Heart right ventricle (tissue), 16 donors: ENCODE measurements around the gene PFKL. TPM values are rescaled to one million over a fixed set of nuclear protein-coding genes. Genes with fewer than 3 reads are reported as not detected.

Experiments
- ATAC-seq, 8 donors: fragments of 200-7000 bp; cut with Tn5 transposase; one replicate each; pipeline ENCODE4 v1.9.1; 2020; ENCODE audit warnings: mild to moderate bottlenecking in 8 of 8, moderate library complexity in 8 of 8, moderate number of reproducible peaks in 1 of 8
- DNase-seq, 2 donors: peaks; one replicate each; pipeline ENCODE4 v3.0.0-alpha.2; 2020
- H3K27ac ChIP-seq, 10 donors: fragments of 200-600 bp; sonication (generic) in 2 of 10; one replicate each; pipeline versions ENCODE4 v1.5.0 to v1.8.0; 2020 to 2022; ENCODE audit warnings: mild to moderate bottlenecking in 3 of 10
- H3K27me3 ChIP-seq, 7 donors: fragments of 200-600 bp; one replicate each; pipeline ENCODE4 v1.8.0; 2021 to 2022; ENCODE audit warnings: mild to moderate bottlenecking in 2 of 7
- H3K36me3 ChIP-seq, 9 donors: fragments of 200-600 bp; sonication (generic) in 1 of 9; one replicate each; pipeline versions ENCODE4 v1.5.0 to v1.8.0; 2020 to 2022; ENCODE audit warnings: mild to moderate bottlenecking in 2 of 9
- H3K4me1 ChIP-seq, 9 donors: fragments of 200-600 bp; sonication (generic) in 1 of 9; one replicate each; pipeline versions ENCODE4 v1.5.0 to v1.8.0; 2020 to 2022; ENCODE audit warnings: mild to moderate bottlenecking in 4 of 9
- H3K4me3 ChIP-seq, 10 donors: fragments of 200-600 bp; sonication (generic) in 2 of 10; one replicate each; pipeline versions ENCODE4 v1.5.0 to v1.8.0; 2020 to 2022; ENCODE audit warnings: mild to moderate bottlenecking in 7 of 10, moderate library complexity in 2 of 10
- H3K9me3 ChIP-seq, 11 donors: fragments of 200-600 bp in 10 of 11; sonication (generic) in 2 of 11; one replicate each; pipeline versions ENCODE4 v1.5.0 to v1.8.0; 2013 to 2022; ENCODE audit warnings: mild to moderate bottlenecking in 2 of 11, control low read depth in 1 of 11, moderate library complexity in 1 of 11
- WGBS, 2 donors: extraction: QIAGEN DNeasy Blood & Tissue Kit; methylation state at CpG; one replicate each; pipeline ENCODE4 v1.1.7; 2013; ENCODE audit warnings: inconsistent platforms in 1 of 2; 5-methylcytosine and 5-hydroxymethylcytosine counted together
- intact Hi-C, 10 donors: fragments of 100-400 bp; cut with DNase I; formaldehyde crosslinking; loops; one replicate each; pipeline versions ENCODE4 v1.11.1 to v1.14.2; 2022
- polyA plus RNA-seq, 2 donors: library from polyadenylated mRNA; stranded (reverse); fragments of 200-250 nt; gene quantifications; one replicate each; pipeline ENCODE4 v1.2.3, GENCODE V29; 2013
- total RNA-seq, 10 donors: library from RNA; stranded (reverse); fragmentation: NEBNext Ultra II Directional in 3 of 10; extraction: Animal tissue kit (Norgen Biotek cat#: 25700) in 3 of 10; gene quantifications; one replicate each; pipeline versions ENCODE4 v1.2.1 to v1.2.4, GENCODE V29; 2021 to 2023
- TF ChIP-seq, protein P1 (sequence below), 9 donors: fragments of 200-600 bp; sonication (generic) in 2 of 9; IDR thresholded peaks; one replicate each; pipeline versions ENCODE4 v1.5.0 to v1.8.0; 2021 to 2022; ENCODE audit warnings: antibody characterized with exemption in 9 of 9, mild to moderate bottlenecking in 5 of 9, moderate library complexity in 1 of 9
- donor health status: Arrhythmogenic right ventricular cardiomyopathy.
- donor health status: ischemic (EF 13 %, LVEDD 7.1; RV severe dilation, severe dysfunction).
- donor health status: healthy with polysubstance abuse.
- donor health status: DM: no; HTN: yes; CAD: no.
- donor health status: DM: no; HTN: no; CAD: no.
- donor health status: ischemic (EF 25% LVEDD 6.9; RV normal size, moderate dysfunction).
- donor health status: ischemic (EF 25% LVEDD 5.7; RV mildly dilated, moderate dysfunction).
- donor health status: healthy.
- donor health status: DM: yes; HTN: yes; CAD: no.
- donor health status: Ischemic cardiomyopathy.
- donor health status: ischemic (EF 35%, LVEDD 5.7; RV mildly dilated, moderate dysfunction).
- donor health status: nonischemic (EF 11% LVEDD 7.7; RV severe dilation, severe dysfunction).
- donor health status: DM: yes; HTN: yes; CAD: no.
- donor health status: PGD.
- donor health status: ischemic (EF 29% LVEDD 5.4; RV normal size, mild dysfunction).
- donor health status: nonischemic (EF 23%, LVEDD 6.1; RV moderate dilation, normal function).

Gene PFKL
- total and polyA plus RNA-seq, 12 donors = 34.7 to 84.4 (median 43.8) TPM

DNA sequence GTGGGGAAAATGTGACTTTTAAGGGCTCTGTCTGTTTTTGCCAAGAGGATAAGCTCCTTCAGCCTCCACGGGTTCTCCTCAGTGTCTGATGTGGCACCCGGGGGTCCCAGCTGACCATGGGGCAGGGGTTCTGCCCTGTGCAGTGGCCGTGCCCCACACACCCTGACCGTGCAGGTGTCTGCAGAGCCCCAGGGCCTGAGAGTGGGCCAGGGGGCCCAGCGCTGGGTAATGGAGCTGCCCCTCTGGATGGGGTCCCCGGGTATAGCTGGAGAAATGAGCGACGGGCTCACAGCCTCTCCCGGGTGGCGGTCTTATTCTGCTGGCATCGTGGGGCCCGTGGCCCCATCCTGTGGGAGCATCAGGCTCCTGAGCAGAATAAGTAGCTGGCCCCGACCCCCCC, 2.9 kb upstream of the PFKL start:
- WGBS, 2 donors = 82 to 89% methylated on average over 13 of the region's 13 CpGs

DNA sequence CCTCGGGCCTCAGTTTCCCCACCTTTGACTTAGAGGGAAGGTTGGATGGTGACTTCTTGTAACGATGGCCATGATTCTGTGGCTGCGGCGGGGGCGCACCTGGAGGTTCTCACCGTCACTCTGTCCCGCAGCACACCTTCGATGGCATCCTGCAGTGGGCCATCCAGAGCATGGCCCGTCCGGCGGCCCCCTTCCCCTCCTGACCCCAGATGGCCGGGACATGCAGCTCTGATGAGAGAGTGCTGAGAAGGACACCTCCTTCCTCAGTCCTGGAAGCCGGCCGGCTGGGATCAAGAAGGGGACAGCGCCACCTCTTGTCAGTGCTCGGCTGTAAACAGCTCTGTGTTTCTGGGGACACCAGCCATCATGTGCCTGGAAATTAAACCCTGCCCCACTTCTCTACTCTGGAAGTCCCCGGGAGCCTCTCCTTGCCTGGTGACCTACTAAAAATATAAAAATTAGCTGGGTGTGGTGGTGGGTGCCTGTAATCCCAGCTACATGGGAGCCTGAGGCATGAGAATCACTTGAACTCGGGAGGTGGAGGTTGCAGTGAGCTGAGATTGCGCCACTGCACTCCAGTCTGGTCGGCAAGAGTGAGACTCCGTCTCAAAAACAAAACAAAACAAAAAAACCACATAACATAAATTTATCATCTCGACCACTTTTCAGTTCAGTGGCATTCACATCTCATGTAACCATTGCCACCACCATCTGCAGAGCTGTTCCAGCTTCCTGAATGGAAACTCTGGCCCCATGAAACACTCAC, 2.1 kb upstream of the PFKL start:
- 27 to 30% methylated on average over 22 of the region's 22 CpGs for WGBS, 2 donors
- Histone ChIP-seq H3K36me3 (no peaks in the 10 kb centered on the region), H3K27me3 (peaks cover 0 to 7% (median 0%) of the 10 kb centered on the region in 7 donors), H3K27ac (peak overlapping the region in 3 of 10 donors; percentile 16 to 34 (median 33)), H3K9me3 (no peaks in the 10 kb centered on the region), H3K4me1 (peaks cover 27 to 60% (median 51%) of the 10 kb centered on the region in 9 donors), H3K4me3 (no peak overlapping the region)
- TF ChIP-seq, protein P1, sequence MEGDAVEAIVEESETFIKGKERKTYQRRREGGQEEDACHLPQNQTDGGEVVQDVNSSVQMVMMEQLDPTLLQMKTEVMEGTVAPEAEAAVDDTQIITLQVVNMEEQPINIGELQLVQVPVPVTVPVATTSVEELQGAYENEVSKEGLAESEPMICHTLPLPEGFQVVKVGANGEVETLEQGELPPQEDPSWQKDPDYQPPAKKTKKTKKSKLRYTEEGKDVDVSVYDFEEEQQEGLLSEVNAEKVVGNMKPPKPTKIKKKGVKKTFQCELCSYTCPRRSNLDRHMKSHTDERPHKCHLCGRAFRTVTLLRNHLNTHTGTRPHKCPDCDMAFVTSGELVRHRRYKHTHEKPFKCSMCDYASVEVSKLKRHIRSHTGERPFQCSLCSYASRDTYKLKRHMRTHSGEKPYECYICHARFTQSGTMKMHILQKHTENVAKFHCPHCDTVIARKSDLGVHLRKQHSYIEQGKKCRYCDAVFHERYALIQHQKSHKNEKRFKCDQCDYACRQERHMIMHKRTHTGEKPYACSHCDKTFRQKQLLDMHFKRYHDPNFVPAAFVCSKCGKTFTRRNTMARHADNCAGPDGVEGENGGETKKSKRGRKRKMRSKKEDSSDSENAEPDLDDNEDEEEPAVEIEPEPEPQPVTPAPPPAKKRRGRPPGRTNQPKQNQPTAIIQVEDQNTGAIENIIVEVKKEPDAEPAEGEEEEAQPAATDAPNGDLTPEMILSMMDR (IDR thresholded peaks at IDR 0.05) = peak; percentile 68 to 91 (median 82)
- peak; percentile 87 to 88 for DNase-seq
- intact Hi-C loops = no loop called here
- ATAC-seq = peak; percentile 44 to 73 (median 60)

More for the DNA sequence above, 2.9 kb upstream of the PFKL start:
- H3K9me3 ChIP-seq = no peaks in the 10 kb centered on the region
- H3K27ac ChIP-seq = no peak overlapping the region
- peaks cover 0 to 7% (median 0%) of the 10 kb centered on the region in 7 donors for H3K27me3 ChIP-seq
- no peak for ATAC-seq
- DNase-seq = no peak
- H3K36me3 ChIP-seq = no peaks in the 10 kb centered on the region
- peaks cover 20 to 52% (median 43%) of the 10 kb centered on the region in 9 donors for H3K4me1 ChIP-seq
- TF ChIP-seq, protein P1 (IDR thresholded peaks at IDR 0.05) = no peak
- no peak overlapping the region for H3K4me3 ChIP-seq
- intact Hi-C loops = no loop called here

DNA sequence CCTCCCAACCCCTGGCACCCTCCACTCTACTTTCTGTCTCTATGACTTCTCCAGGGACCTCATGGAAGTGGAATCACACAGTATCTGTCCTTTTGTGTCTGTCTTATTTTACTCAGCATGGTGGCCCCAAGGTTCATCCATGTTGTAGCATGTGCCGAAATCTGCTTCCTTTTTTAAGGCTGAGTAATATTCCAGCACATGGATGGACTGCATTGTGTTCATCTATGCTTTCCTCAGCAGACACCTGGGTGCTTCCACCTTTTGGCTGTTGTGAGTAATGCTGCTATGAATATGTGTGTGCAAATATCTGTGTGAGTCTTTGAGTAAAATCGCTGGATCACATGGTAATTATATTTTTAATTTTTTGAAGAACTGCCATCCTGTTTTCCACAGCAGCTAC, 1.6 kb upstream of the PFKL start:
- no peak for ATAC-seq
- H3K27ac ChIP-seq = peak overlapping the region in 2 of 10 donors; percentile 33 to 34
- intact Hi-C loops = no loop called here

DNA sequence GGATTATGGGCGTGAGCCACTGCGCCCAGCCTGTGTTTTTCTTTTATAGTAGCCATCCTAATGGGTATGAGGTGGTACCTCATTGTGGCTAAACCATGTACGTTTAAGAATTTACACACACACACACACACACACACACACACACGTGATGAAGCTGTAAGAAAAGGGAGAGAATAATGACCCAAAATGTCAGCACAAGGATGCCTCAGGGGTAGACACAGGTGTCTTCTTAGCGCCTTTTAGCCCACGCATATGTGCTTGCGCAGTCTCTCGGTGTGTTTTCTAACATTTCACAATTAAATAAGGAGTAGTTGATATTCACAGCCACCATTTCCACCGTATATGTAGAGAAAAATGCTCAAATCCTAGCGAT, 782 bp upstream of the PFKL start:
- no peak for DNase-seq
- 40 to 46% methylated on average over 10 of the region's 10 CpGs for WGBS, 2 donors
- Histone ChIP-seq H3K27me3 (no peaks in the 10 kb centered on the region), H3K4me3 (peak overlapping the region in 9 of 10 donors; percentile 64 to 92 (median 79)), H3K9me3 (no peaks in the 10 kb centered on the region), H3K36me3 (no peaks in the 10 kb centered on the region), H3K27ac (peak overlapping the region; percentile 83 to 98 (median 94)), H3K4me1 (peaks cover 41 to 73% (median 64%) of the 10 kb centered on the region in 9 donors)
- intact Hi-C loops = no loop called here
- TF ChIP-seq, protein P1 (IDR thresholded peaks at IDR 0.05) = no peak
- ATAC-seq = no peak

More for the DNA sequence above, 1.6 kb upstream of the PFKL start:
- TF ChIP-seq, protein P1 (IDR thresholded peaks at IDR 0.05) = no peak
- Histone ChIP-seq H3K27me3 (peaks cover 0 to under 1% (median 0%) of the 10 kb centered on the region in 7 donors), H3K4me1 (peaks cover 33 to 66% (median 57%) of the 10 kb centered on the region in 9 donors), H3K36me3 (no peaks in the 10 kb centered on the region), H3K9me3 (no peaks in the 10 kb centered on the region), H3K4me3 (no peak overlapping the region)
- no peak for DNase-seq
- 89 to 94% methylated on average over 2 of the region's 2 CpGs for WGBS, 2 donors
